Urinary bladder (tissue), 4 donors: ENCODE measurements around the gene MMP11. TPM values are rescaled to one million over a fixed set of nuclear protein-coding genes. Genes with fewer than 3 reads are reported as not detected.

Experiments used
- DNase-seq: peaks from one replicate; pipeline ENCODE4 v3.0.0-alpha.2; 2015; ENCODE audit errors: extremely low spot score
- H3K27ac ChIP-seq: one replicate; pipeline ENCODE4 v1.5.1; 2013; ENCODE audit warnings: low read depth, mild to moderate bottlenecking, moderate library complexity
- H3K36me3 ChIP-seq: one replicate; pipeline ENCODE4 v1.6.1; 2013; ENCODE audit warnings: mild to moderate bottlenecking, moderate library complexity; ENCODE audit not compliant: insufficient read depth
- H3K4me1 ChIP-seq: one replicate; pipeline ENCODE4 v1.6.1; 2013; ENCODE audit warnings: mild to moderate bottlenecking, moderate library complexity; ENCODE audit not compliant: insufficient read depth
- H3K4me3 ChIP-seq: one replicate; pipeline ENCODE4 v1.5.1; 2013; ENCODE audit warnings: low read depth, low read length
- WGBS: extraction: QIAGEN DNeasy Blood & Tissue Kit; methylation state at CpG from one replicate; pipeline ENCODE4 v1.1.7; 2013; 5-methylcytosine and 5-hydroxymethylcytosine counted together
- polyA plus RNA-seq: library from polyadenylated mRNA; stranded (reverse); fragments of 200-250 nt; gene quantifications from one replicate; pipeline ENCODE4 v1.2.3, GENCODE V29; 2013
- total RNA-seq: library from RNA; depleted of rRNA; stranded (reverse); fragments of >200 nt; gene quantifications from one replicate; pipeline ENCODE4 v1.2.3, GENCODE V29; 2014
- donor health status: healthy with polysubstance abuse.
- donor health status: healthy.

MMP11 gene
- total and polyA plus RNA-seq, 2 donors = 5.6 to 7.3 TPM

- WGBS = 92% methylated on average over 9 of the region's 9 CpGs
- no peaks in the 10 kb centered on the region for H3K4me1 ChIP-seq
- H3K27ac ChIP-seq = no peak overlapping the region
- DNase-seq = no peak
- no peaks in the 10 kb centered on the region for H3K36me3 ChIP-seq
- no peak overlapping the region for H3K4me3 ChIP-seq
Measured at GRCh38 chr22:23764899-23765881, 7.5 kb upstream of the MMP11 start.

DNA sequence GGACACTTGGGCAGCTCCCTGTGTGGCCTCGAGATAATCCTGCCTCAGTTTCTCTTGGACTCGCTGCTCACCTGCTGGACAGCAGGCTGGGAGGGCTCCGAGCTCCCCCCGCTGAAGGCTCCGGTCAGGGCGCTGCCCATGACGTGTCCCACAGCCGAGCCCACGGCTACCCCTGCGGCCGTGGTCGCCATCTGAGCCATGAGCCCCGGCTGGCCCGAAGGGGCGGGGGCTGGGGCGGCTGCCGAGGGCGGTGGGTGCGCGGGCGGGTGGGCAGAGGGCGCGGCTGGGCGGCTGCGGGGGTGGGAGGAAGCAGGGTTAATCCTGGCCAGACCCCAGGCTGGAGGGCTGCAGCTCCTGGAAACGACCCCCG is 5.4 kb upstream of the MMP11 start:
- DNase-seq = no peak
- Histone ChIP-seq H3K36me3 (no peaks in the 10 kb centered on the region), H3K4me3 (peak overlapping the region; percentile 53), H3K27ac (no peak overlapping the region), H3K4me1 (no peaks in the 10 kb centered on the region)
- WGBS = 8% methylated on average over 27 of the region's 27 CpGs

DNA sequence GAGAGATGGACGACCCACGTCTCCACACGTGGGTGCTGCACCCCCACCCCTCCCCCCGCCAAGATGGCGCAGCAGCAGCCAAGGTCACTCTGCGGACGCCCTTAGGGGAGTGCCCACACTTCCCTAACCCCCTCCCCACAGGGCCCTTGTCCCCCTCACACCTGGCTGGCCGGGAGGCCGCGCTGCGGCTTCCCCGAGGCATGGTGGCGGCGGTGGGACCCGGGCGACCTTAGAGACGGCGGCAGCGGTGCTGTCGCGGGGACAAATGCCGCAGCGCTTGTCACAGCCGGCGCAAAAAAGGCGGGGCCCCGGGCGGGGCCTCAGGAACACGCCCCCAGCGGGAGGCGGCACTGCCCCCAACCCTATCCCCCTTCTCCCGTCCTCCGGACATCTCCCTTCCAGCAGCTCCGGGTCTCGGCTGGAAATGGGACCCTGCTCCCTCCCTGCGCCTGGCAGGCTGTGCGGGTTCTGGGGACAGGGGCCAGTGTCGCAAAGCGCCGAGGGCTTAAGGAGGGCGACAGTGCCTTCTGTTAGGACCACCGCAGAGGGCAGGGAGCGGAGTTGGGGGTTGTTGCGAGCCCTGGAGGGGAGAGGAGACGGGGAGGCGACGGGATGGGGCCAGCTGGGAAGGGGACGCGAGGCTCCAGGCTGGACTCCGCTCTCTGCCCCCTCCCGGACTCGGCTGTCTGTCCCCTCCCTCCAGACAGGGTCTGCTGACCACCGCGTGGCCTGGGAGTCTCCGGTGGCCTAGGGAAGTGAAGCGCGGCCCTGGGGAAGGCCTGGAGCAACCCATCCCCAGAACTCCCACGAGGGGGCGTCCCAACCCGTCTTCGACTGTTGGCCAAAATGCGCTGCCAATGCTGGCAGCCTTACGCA is 4.7 kb upstream of the MMP11 start, which contains the start of gene CHCHD10:
TSS of gene CHCHD10 (minus strand) at position 300 of the 876 bp plus-strand sequence. CDS start at position 202, 98 bp downstream.
- Histone ChIP-seq H3K27ac (no peak within 1 kb of the TSS), H3K4me1 (no peaks in the 10 kb centered on the region), H3K36me3 (no peaks in the 10 kb centered on the region), H3K4me3 (peak within 1 kb of the TSS; percentile 53)
- WGBS = 1% methylated on average over 63 of the region's 63 CpGs
- DNase-seq = no peak

- H3K36me3 ChIP-seq = no peaks in the 10 kb centered on the region
- WGBS = 70% methylated on average over 6 of the region's 6 CpGs
- no peak overlapping the region for H3K4me3 ChIP-seq
- H3K27ac ChIP-seq = no peak overlapping the region
- no peak for DNase-seq
- H3K4me1 ChIP-seq = no peaks in the 10 kb centered on the region
Measured at GRCh38 chr22:23769321-23769965, 3.2 kb upstream of the MMP11 start.

GRCh38 chr22:23772315-23772648 is 367 bp upstream of the MMP11 start:
- WGBS = 12% methylated on average over 6 of the region's 6 CpGs

DNA sequence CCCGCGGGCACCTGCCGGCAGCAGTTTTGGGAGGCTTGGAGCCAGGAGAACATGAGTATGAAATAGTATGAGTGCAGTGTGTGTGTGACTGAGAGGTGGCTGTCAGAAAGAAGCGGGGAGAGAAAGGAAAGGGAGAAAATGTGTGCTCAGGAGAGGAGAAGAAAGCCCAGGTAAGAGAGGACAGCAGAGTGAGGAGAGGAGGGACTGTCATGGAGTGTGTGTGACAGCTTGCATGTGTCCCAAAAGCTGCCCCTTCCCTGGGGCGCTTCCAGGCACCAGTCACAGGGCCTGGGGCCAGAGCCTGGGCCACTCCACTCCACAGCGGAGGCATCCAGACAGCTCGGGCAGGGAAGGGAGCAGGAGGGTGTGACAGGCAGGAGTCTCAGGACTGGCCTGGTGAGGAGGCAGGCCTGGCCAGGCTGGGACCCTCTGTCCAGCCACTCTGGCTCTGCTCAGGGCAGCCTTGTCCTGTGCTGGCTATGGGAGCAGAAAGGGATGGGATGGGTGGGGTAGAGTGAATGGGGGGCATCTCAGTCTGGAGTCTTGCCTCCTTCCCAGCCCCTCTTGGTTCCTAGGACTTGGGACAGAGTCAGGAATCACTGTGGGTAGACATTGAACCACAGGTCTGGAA is 949 bp downstream of the MMP11 start:
- H3K36me3 ChIP-seq = no peaks in the 10 kb centered on the region
- no peak overlapping the region for H3K27ac ChIP-seq
- no peak for DNase-seq
- H3K4me3 ChIP-seq = no peak overlapping the region
- H3K4me1 ChIP-seq = no peaks in the 10 kb centered on the region
- 64% methylated on average over 7 of the region's 7 CpGs for WGBS

More at GRCh38 chr22:23772315-23772648, 367 bp upstream of the MMP11 start:
- H3K4me1 ChIP-seq = no peaks in the 10 kb centered on the region
- no peak for DNase-seq
- H3K4me3 ChIP-seq = peak overlapping the region; percentile 47
- H3K27ac ChIP-seq = no peak overlapping the region
- no peaks in the 10 kb centered on the region for H3K36me3 ChIP-seq

DNA sequence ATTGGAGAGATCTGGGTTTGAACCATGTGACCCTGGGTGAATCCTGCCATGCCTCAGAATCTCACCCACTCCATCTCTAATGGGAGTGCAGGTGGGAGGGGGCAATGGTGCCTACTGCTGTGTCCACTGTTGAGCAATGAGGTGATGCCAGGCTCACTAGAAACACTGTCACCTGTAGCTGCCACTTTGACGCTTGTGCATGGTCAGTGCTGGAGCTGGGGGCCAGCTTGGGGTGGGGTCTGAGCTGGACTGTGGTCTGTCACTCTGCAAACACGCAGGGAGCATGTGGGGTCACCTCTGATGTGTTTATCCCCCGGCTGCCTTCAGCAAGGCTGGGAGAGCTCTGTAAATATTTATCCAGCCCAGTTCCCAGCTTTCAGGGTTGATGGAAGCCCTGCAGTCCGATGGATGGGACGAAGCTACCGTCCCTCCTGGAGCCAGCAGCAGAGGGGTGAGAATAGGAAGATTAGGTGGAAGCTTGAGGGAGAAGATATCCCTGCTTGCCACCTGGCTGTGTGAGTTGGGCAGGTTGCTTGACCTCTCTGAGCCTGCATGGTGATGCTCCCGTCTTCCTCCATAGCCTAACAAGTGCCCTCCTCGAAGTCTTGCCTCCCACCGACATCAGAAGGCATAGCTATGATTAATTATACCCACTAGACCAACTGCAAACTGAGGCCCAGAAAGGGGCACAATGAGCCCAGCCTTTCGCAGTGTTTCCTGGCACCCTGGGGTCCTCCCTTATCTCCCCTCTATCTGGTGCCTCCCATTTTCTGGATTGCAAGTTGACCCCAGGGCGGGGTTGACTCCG is 1.7 kb downstream of the MMP11 start:
- no peaks in the 10 kb centered on the region for H3K36me3 ChIP-seq
- 50% methylated on average over 12 of the region's 12 CpGs for WGBS
- H3K4me1 ChIP-seq = no peaks in the 10 kb centered on the region
- no peak overlapping the region for H3K27ac ChIP-seq
- no peak for DNase-seq
- H3K4me3 ChIP-seq = no peak overlapping the region

- H3K27ac ChIP-seq = no peak overlapping the region
- no peak for DNase-seq
Measured at GRCh38 chr22:23774922-23775436, 2.3 kb downstream of the MMP11 start.

GRCh38 chr22:23775779-23776375 is 3.2 kb downstream of the MMP11 start:
- 85% methylated on average over 3 of the region's 3 CpGs for WGBS
- DNase-seq = no peak
- no peak overlapping the region for H3K27ac ChIP-seq

More at GRCh38 chr22:23774922-23775436, 2.3 kb downstream of the MMP11 start:
- no peaks in the 10 kb centered on the region for H3K36me3 ChIP-seq
- no peak overlapping the region for H3K4me3 ChIP-seq
- WGBS = 71% methylated on average over 2 of the region's 2 CpGs
- H3K4me1 ChIP-seq = no peaks in the 10 kb centered on the region

DNA sequence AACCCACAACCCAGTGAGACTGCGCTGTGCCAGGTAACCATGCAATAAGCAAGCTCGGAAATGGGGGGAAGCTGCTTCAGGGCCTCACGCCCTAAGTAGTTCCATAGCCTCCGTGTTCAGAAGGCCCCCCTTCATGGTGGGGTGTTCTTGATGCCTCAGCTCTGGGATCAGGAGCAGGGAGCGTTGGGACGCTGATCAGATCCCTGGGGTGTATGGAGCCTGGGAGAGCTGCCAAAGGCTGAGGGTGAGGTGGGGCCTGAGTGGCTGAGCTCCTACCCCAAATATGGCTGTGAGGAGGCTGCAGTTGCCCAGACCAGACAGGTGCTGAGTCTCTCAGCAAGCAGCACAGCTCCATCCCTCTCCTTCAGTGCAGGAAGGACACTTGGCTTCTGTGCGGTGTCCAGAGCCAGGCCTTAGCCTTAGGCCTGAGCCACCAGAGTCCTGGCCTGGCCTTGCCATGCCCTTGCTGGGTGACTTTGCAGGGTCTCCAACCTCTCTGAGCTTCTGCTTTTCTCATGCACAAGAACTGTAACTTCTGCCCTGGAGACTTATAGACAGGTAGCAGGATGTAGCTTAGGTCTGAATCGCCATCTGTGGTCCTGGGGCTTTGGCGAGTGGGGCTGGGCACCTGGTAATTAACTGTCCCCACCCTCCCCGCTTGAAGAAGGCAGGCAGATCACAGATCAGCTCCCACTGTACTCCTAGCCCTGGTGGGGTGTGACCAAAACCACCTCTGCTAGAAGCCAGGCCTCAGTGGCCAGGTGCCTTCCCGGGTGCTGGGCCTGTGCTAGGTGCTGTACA is 5.3 kb downstream of the MMP11 start:
- Histone ChIP-seq H3K27ac (no peak overlapping the region), H3K4me3 (no peak overlapping the region), H3K36me3 (no peaks in the 10 kb centered on the region), H3K4me1 (no peaks in the 10 kb centered on the region)
- WGBS = 69% methylated on average over 11 of the region's 11 CpGs
- no peak for DNase-seq

More at GRCh38 chr22:23775779-23776375, 3.2 kb downstream of the MMP11 start:
- Histone ChIP-seq H3K4me3 (no peak overlapping the region), H3K36me3 (no peaks in the 10 kb centered on the region), H3K4me1 (no peaks in the 10 kb centered on the region)

DNA sequence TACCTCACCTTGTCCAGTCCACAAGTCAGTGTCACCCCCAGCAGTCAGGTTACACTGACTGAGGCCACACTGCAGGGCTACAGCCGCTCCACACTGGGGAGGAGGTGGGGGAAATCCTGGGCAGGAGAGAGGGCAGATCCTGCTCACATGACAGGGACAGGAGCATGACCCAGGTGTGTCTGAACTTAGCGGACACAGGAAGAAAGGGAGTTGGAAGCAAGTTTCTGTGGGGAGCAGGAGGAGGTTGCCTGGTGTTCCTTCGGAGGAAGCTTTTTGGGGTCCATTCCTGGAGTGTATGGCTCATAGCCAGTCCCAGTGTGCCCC is 5.9 kb downstream of the MMP11 start:
- H3K4me3 ChIP-seq = no peak overlapping the region
- DNase-seq = no peak
- H3K4me1 ChIP-seq = no peaks in the 10 kb centered on the region
- H3K27ac ChIP-seq = no peak overlapping the region
- WGBS = 90% methylated on average over 3 of the region's 3 CpGs
- H3K36me3 ChIP-seq = no peaks in the 10 kb centered on the region
